T-helper 17 cell (primary cell): ENCODE measurements around the gene ZFP64. TPM values are rescaled to one million over a fixed set of nuclear protein-coding genes. Genes with fewer than 3 reads are reported as not detected.
A peak's percentile ranks its signal among the peaks of the same experiment; 100 is the strongest.
"Not testable (repeated sequence)": the region's sequence is repeated elsewhere in the genome, so short reads cannot be mapped to it uniquely, and the experiment has no call there.

Experiments
- ATAC-seq: fragments of 150-1000 bp; cut with Tn5 transposase; 2 replicates; pipeline ENCODE4 v1.10.0; 2021; ENCODE audit warnings: mild to moderate bottlenecking, moderate library complexity
- DNase-seq, 3 donors: peaks; one replicate each; pipeline versions ENCODE4 v3.0.0 to v3.0.0-alpha.2; 2020 to 2021
- H3K9me3 ChIP-seq: one replicate; pipeline ENCODE4 v1.7.0; 2013; ENCODE audit warnings: low read length, mild to moderate bottlenecking; ENCODE audit not compliant: control insufficient read depth, poor library complexity, severe bottlenecking
- H3K27ac Mint-ChIP-seq: one replicate; pipeline ENCODE4 v1.8.0; 2022; ENCODE audit warnings: mild to moderate bottlenecking, moderate library complexity, mixed read lengths
- H3K27me3 Mint-ChIP-seq: one replicate; pipeline ENCODE4 v1.8.0; 2022; ENCODE audit warnings: mixed read lengths
- H3K36me3 Mint-ChIP-seq: one replicate; pipeline ENCODE4 v1.8.0; 2022; ENCODE audit warnings: low read depth, mixed read lengths
- H3K4me1 Mint-ChIP-seq: one replicate; pipeline ENCODE4 v1.8.0; 2022; ENCODE audit warnings: mild to moderate bottlenecking, mixed read lengths
- H3K4me3 Mint-ChIP-seq: one replicate; pipeline ENCODE4 v1.8.0; 2022; ENCODE audit warnings: mild to moderate bottlenecking, moderate library complexity, mixed read lengths
- total RNA-seq, 4 donors: library from RNA in 2 of 4; stranded (reverse) in 2 of 4; gene quantifications; one replicate each; pipeline ENCODE4 v1.2.3 and lab custom pipeline; 2022 to 2026

ZFP64 gene
- total RNA-seq (1 to 10 TPM; 7.5 to 9.8 TPM), total RNA-seq (lab: John Stamatoyannopoulos, UW) (7.9 to 9.2 reads per million in 2 donors)

DNA sequence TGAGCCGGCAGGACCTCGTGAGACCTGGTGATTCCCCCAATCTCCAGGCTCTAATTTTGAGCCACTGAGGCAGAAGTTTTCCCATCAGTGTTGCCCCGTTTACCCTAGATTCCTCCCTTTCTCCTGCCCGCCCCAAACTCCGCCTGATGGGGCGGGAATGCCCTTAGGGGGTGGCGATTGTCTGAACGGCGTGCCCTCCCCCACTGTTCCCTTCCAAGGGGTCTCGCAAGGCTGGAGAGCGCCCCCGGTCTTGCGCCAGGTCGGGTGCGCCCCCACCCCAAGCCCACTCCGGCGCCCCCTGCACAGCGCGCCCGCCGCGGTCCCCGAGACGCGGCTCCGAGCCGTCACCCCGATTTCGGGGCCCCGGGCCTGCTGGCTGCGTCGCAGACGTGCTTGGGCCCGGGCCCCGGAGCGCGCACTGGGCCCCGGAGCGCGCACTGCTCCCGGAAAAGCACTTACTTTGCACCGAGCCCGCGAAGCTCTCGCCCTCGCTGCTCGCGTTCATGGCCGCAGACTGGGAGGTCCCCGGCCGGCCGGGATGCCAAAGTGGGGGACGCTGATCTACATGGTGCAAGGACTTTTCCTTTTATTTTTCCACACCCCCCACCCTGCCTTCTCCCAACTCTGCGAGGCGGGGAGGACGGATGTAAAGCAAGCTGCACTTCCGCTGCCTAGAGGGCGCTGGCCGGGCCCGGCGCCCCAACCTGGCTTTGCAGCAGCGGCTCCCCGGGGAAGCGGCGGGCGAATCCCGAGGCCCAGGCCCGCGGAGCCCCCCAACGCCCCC, at the start of gene ZFP64:
TSS of gene ZFP64 (minus strand) at position 648 of the 784 bp plus-strand sequence. CDS start at position 505, 143 bp downstream.
- DNase-seq: peak; percentile 50 to 59 (median 55)
- H3K27me3 Mint-ChIP-seq: no peaks in the 10 kb centered on the region
- peak; percentile 84 for ATAC-seq
- H3K36me3 Mint-ChIP-seq: no peaks in the 10 kb centered on the region
- H3K9me3 ChIP-seq: no peaks in the 10 kb centered on the region
- H3K27ac Mint-ChIP-seq: peak within 1 kb of the TSS; percentile 93
- H3K4me1 Mint-ChIP-seq: peaks cover 8% of the 10 kb centered on the region
- H3K4me3 Mint-ChIP-seq: peak within 1 kb of the TSS; percentile 92

DNA sequence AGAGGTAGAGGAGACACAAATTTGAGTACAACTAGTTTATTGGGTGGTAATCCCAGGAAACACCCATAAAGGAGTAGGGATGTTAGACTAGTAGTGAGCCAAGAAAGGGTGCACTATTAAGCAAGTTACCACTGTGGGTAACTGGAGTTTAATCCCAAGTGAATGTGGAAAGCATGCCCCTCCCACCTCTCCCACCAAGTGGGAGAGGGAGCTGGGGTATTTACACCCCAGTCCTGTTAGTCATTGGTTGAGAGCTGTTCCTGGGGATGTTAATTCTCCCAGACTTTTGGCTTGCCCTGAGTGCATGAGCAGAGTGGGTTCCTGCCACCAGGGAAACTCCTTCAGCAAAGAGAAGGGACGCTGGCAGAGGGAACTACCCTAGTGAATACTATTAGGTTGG, 49.2 kb upstream of the ZFP64 start:
- no peaks in the 10 kb centered on the region for H3K9me3 ChIP-seq
- Mint-ChIP-seq H3K27me3 (peaks cover 17% of the 10 kb centered on the region), H3K4me3 (no peak overlapping the region), H3K36me3 (no peaks in the 10 kb centered on the region), H3K27ac (no peak overlapping the region), H3K4me1 (peaks cover 3% of the 10 kb centered on the region)
- no peak for DNase-seq
- ATAC-seq: no peak

DNA sequence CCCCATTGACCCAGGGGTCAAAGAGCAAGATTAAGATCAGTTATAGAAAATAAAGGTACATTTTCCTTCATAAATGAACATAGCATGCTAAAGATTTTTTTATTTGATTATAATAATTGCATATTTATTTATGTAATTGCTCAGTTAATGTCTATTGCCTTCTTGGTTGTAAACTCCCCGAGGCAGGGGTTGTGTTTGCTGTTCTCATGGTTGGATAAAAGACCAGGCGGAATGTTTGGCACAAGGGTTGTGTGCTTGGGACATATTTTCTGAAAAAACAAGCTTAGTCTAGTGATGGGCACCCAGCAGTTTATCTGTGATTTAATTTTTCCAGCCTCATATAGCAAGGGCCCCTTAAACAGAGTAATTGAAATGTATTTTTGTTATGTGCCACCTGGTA, 47.5 kb upstream of the ZFP64 start:
- H3K9me3 ChIP-seq: no peaks in the 10 kb centered on the region
- ATAC-seq: no peak
- H3K4me1 Mint-ChIP-seq: no peaks in the 10 kb centered on the region

DNA sequence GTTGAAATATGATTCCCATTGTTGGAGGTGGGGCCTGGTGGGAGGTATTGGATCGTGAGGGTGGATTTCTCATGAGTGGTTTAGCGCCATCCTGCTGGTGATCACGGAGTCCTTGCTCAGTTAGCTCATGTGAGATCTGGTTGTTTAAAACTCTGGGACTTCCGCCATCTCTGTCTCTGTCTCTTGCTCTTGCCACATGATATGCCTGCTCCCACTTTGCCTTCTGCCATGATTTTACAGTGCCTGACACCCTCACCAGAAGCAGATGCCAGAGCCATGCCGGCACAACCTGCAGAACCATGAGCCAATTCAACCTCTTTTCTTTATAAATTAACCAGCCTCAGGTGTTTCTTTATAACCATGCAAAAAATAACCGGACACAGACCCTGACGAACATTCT, 44.7 kb upstream of the ZFP64 start:
- H3K4me3 Mint-ChIP-seq: no peak overlapping the region
- peaks cover 10% of the 10 kb centered on the region for H3K27me3 Mint-ChIP-seq
- no peaks in the 10 kb centered on the region for H3K4me1 Mint-ChIP-seq
- H3K9me3 ChIP-seq: no peaks in the 10 kb centered on the region
- H3K27ac Mint-ChIP-seq: no peak overlapping the region
- DNase-seq (no peak), ATAC-seq (no peak)
- H3K36me3 Mint-ChIP-seq: no peaks in the 10 kb centered on the region

More for the DNA sequence above, 47.5 kb upstream of the ZFP64 start:
- DNase-seq: no peak
- H3K36me3 Mint-ChIP-seq: no peaks in the 10 kb centered on the region
- H3K27me3 Mint-ChIP-seq: peaks cover 10% of the 10 kb centered on the region
- H3K27ac Mint-ChIP-seq: no peak overlapping the region
- no peak overlapping the region for H3K4me3 Mint-ChIP-seq

DNA sequence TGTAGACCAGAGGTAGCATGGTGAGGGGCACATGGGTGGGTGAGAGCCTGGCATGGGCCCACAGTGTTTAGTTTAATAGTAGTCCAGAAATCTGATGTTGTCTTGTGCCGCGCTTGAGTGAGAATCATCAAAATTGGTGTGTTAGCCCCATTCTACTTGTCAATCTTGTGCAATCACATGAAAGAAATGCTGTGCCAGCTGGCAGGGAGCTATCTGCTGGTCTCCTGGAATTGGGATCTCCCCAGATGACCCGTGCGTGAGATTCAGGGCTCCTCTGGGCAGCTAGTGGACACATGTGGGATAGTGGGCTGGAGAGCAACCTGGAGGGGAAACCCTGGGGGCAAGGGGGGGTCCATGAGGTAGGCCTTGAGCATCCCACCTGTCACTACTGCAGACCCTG, 43.5 kb upstream of the ZFP64 start:
- no peak for ATAC-seq
- no peaks in the 10 kb centered on the region for H3K9me3 ChIP-seq
- H3K4me1 Mint-ChIP-seq: peaks cover 3% of the 10 kb centered on the region
- peaks cover 17% of the 10 kb centered on the region for H3K27me3 Mint-ChIP-seq
- H3K4me3 Mint-ChIP-seq: no peak overlapping the region
- H3K36me3 Mint-ChIP-seq: no peaks in the 10 kb centered on the region
- no peak for DNase-seq
- H3K27ac Mint-ChIP-seq: no peak overlapping the region

DNA sequence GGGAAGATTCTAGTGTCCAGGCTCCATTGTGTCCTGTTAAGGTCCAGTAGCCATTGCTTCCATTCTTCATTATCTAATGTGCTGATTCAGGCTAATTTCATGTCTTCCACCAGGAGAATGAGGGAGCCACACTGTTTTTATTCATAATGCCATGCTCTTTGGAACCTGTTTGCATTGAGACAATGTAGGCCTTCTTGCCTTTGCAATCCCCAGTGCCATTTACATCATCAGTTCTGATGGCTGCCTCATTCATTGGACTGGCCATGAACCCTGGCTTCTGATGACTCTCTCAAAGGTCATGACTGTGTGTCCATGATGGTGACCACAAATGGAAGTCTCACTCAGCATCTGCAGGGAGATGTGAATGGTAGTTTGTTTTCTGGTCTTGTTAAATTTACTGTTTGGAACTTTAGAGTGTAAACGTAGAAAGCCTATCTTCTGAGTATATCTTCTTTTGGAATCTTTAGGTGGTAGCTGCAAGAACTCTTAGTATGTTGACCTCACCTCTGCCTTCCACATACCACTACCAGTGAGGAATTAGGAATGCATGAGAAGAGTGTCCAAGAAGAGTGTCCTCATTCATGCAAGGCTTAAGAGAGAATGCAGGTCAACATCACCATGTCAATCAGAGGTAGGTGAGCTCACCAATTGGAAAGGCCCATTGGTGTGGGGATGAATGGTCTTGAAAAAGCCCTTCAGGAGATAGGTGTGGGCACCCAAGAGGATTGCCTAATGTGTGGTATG, 42.9 kb upstream of the ZFP64 start:
- no peak for ATAC-seq
- peaks cover 19% of the 10 kb centered on the region for H3K27me3 Mint-ChIP-seq
- no peaks in the 10 kb centered on the region for H3K9me3 ChIP-seq
- H3K27ac Mint-ChIP-seq: no peak overlapping the region
- DNase-seq: no peak
- H3K36me3 Mint-ChIP-seq: no peaks in the 10 kb centered on the region
- H3K4me3 Mint-ChIP-seq: no peak overlapping the region
- peaks cover 3% of the 10 kb centered on the region for H3K4me1 Mint-ChIP-seq

DNA sequence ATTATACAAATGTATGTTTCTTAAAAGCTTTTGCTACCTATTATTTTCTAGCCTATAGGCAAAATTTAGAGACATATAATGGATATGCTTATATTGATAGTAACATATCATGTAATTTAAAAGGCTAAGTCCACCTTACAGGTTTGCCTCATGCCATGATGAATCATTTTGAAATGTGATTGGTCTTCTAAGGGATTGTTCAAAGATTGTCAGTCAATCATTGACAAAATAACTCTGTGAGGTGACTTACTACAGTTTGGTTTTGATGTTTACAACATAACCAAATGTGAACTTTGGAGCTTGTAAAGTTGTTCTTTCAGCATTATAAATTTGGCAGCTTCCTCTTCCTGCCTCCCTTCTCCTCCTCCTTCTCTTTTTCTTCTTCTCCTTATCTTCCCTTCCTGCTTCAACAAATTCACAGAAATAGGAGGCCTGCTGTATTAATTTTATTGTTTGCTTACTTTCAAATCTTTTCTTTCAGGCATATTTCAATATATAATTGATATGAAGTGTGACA, 39.7 kb upstream of the ZFP64 start:
- peaks cover 3% of the 10 kb centered on the region for H3K4me1 Mint-ChIP-seq
- H3K27ac Mint-ChIP-seq: no peak overlapping the region
- DNase-seq (no peak), ATAC-seq (no peak)
- no peaks in the 10 kb centered on the region for H3K9me3 ChIP-seq
- peaks cover 24% of the 10 kb centered on the region for H3K27me3 Mint-ChIP-seq
- H3K4me3 Mint-ChIP-seq: no peak overlapping the region
- H3K36me3 Mint-ChIP-seq: no peaks in the 10 kb centered on the region

DNA sequence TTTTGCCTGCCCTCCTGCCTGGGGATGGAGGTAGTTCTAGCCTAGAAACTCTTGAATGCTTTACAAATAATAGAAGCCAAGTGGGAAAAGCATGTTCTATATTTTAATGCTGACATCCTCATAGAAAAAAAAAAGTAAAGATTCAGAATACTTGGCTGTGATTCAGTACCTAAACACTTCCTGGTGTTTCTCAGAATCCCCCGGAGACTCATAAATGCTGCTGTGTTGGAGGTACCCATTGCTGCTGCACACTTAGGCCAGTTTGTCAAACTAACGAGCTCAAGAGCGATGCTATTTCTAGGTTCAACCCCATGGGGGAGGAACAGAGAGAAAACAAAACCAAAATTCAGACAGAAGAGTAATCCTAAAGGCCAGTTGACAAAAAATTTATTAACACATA, 38.8 kb upstream of the ZFP64 start:
- H3K4me3 Mint-ChIP-seq: no peak overlapping the region

DNA sequence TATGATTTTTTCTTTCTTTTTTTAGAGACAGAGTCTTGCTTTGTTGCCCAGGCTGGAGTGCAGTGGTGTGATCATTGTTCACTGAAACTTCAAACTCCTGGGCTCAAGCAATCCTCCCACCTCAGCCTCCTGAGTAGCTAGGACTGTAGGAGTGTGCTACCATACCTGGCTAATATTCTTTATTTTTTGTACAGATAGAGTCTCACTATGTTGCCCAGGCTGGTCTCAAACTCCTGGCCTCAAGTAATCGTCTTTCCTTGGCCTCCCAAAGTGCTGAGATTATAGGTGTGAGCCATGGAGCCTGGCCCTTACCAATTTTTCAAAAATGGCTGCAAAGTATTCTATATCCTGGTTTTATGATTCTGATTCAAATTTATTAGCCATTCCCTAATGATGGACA, 37.8 kb upstream of the ZFP64 start:
- ATAC-seq, H3K36me3 Mint-ChIP-seq, H3K27ac Mint-ChIP-seq, DNase-seq, H3K4me3 Mint-ChIP-seq, H3K9me3 ChIP-seq, H3K4me1 Mint-ChIP-seq: not testable (repeated sequence)
- peaks cover 25% of the 10 kb centered on the region for H3K27me3 Mint-ChIP-seq

More for the DNA sequence above, 38.8 kb upstream of the ZFP64 start:
- H3K27ac Mint-ChIP-seq: no peak overlapping the region
- no peak for ATAC-seq
- DNase-seq: no peak
- H3K27me3 Mint-ChIP-seq: peaks cover 25% of the 10 kb centered on the region
- no peaks in the 10 kb centered on the region for H3K36me3 Mint-ChIP-seq
- H3K4me1 Mint-ChIP-seq: peaks cover 3% of the 10 kb centered on the region
- no peaks in the 10 kb centered on the region for H3K9me3 ChIP-seq

DNA sequence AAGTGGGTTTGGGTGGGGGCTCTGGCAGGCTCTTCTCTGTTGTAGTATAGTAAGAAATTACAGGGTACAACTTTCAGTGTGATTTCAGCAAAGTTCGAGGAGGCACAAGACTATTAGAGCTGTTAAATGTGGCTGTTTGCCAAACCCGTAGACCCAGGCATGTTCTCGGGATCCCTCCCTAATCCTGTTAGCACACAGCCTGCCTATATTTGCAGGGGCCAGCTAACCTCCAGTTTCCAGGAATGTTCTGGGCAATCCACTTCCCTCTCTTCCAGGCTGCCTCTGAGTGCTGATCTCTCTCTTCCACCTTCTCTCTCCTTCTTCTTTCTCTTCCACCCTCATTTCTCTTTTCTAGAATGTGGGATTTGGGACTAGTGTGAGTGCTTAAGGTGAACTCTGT, 34.8 kb upstream of the ZFP64 start:
- no peaks in the 10 kb centered on the region for H3K9me3 ChIP-seq
- no peaks in the 10 kb centered on the region for H3K36me3 Mint-ChIP-seq
- DNase-seq: no peak
- ATAC-seq: no peak
- H3K27ac Mint-ChIP-seq: no peak overlapping the region
- peaks cover 32% of the 10 kb centered on the region for H3K27me3 Mint-ChIP-seq
- H3K4me3 Mint-ChIP-seq: no peak overlapping the region
- H3K4me1 Mint-ChIP-seq: peaks cover 3% of the 10 kb centered on the region

DNA sequence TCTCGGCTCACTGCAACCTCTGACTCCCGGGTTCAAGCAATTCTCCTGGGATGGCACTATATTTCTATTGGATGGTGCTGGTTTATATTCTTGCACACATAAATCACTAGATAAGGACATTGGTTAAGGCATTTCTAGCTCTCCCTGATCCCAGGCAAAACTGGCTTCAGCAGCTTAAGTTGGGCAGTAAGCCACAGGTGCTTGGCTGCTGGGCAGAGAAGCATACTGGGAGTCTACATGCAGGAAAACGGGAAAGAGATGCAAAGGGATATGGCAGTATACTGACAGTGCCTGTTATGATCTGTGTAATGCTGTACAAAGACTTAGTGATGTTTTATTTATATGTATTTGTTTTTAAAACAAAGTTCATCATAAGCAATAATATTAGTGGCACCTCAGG, 33.3 kb upstream of the ZFP64 start:
- ATAC-seq: no peak
- no peak overlapping the region for H3K4me3 Mint-ChIP-seq

DNA sequence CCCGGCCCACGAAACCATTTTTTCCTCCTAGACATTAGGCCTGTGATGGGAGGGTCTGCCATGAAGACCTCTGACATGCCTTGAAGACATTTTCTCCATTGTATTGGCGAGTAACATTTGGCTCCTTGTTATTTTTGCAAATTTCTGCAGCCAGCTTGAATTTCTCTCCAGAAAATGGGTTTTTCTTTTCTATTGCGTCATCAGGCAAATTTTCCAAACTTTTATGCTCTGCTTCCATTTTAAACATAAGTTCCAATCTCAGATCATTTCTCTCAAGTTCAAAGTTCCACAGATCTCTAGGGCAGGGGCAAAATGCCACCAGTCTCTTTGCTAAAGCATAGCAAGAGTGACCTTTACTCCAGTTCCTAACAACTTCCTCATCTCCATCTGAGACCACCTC, 29.8 kb upstream of the ZFP64 start:
- not testable (repeated sequence) for H3K27ac Mint-ChIP-seq, H3K36me3 Mint-ChIP-seq, H3K4me1 Mint-ChIP-seq, DNase-seq, H3K4me3 Mint-ChIP-seq, H3K9me3 ChIP-seq, ATAC-seq, H3K27me3 Mint-ChIP-seq

More for the DNA sequence above, 33.3 kb upstream of the ZFP64 start:
- peaks cover 23% of the 10 kb centered on the region for H3K27me3 Mint-ChIP-seq
- no peaks in the 10 kb centered on the region for H3K4me1 Mint-ChIP-seq
- no peaks in the 10 kb centered on the region for H3K9me3 ChIP-seq
- DNase-seq: no peak
- H3K27ac Mint-ChIP-seq: peak overlapping the region; percentile 14
- H3K36me3 Mint-ChIP-seq: no peaks in the 10 kb centered on the region

DNA sequence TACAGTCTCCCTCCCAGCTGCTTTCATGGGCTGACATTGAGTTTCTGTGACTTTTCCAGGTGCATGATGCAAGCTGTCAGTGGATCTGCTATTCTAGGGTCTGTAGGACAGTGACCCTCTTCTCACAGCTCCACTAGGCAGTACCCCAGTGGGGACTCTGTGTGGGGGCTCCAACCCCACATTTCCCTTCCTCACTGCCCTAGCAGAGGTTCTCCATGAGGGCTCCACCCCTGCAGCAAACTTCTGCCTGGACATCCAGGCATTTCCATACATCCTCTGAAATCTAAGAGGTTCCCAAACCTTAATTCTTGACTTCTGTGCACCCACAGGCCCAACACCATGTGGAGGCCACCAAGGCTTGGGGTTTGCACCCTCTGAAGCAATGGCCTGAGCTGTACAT, 29.3 kb upstream of the ZFP64 start:
- DNase-seq, H3K4me3 Mint-ChIP-seq, H3K4me1 Mint-ChIP-seq, H3K36me3 Mint-ChIP-seq, H3K27ac Mint-ChIP-seq, H3K27me3 Mint-ChIP-seq, ATAC-seq, H3K9me3 ChIP-seq: not testable (repeated sequence)
